T1000 (cell line): Measurements from ENCODE around the gene EPB41L1.

Source experiments
- DNase-seq: peaks from one replicate; lab custom pipeline; 2025; ENCODE audit warnings: mixed read lengths; lab: John Stamatoyannopoulos, UW

The EPB41L1 gene

DNA sequence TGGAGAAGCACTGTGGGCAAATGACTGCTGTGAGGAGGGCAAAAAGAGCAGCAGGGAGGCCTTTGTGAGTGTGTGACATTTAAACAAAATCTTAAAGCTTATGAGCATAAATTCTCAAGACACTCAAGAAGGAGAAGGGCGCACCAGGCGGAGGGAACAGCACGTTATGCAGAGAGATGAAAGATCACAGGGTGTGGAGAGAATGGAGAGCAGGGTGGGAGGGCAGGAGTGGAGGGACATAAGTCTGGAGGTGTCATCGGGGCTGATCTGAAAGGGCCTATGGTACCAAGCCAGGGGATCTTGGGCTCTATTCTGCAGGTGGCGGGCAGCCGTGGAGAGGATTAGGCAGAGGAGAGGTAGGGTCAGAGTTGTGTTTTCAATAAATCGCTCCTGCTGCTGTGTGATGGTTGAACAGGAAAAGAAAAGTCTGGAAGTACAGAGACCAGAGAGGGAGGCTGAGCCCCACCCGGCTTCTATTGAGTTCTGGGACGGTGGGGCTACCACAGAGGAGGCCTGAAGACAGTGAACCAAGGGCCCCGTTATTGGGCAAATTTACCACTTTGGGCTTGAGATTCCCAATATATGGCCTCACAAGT lies 127.3 kb downstream of the EPB41L1 start:
- no peak for DNase-seq
